PC-3 (cell line): ENCODE results near the gene RNMT. TPM values are rescaled to one million over a fixed set of nuclear protein-coding genes. Genes with fewer than 3 reads are reported as not detected.

Experiments
- ATAC-seq: fragments of 200-7000 bp; cut with Tn5 transposase; 2 replicates; pipeline ENCODE4 v1.9.1; 2020; ENCODE audit warnings: mild to moderate bottlenecking, moderate library complexity
- BruUV-seq: library from RNA; stranded (reverse); fragments of 400-500 nt; replicated peaks from 2 replicates; lab custom pipeline; 2021; lab: Mats Ljungman, UMichigan
- CTCF ChIA-PET: fragments of 300-600 bp; sonication (Branson Sonifier 250); formaldehyde crosslinking; loops from one replicate; lab custom pipeline; 2022; ENCODE audit warnings: antibody characterized with exemption; lab: Charles Lee
- POLR2A ChIA-PET: fragments of 300-600 bp; sonication (Branson Sonifier 250); formaldehyde crosslinking; loops from one replicate; lab custom pipeline; 2022; ENCODE audit warnings: antibody characterized with exemption; ENCODE audit not compliant: unreplicated experiment; lab: Charles Lee
- DNase-seq: peaks from one replicate; pipeline ENCODE4 v3.0.0-alpha.2; 2015
- H2AFZ ChIP-seq: fragments of 300-600 bp; sonication (generic); 2 replicates; pipeline ENCODE4 v1.6.0; 2016; ENCODE audit warnings: antibody characterized with exemption, low read length
- H3F3A ChIP-seq: fragments of 300-600 bp; sonication (generic); one replicate; pipeline ENCODE4 v1.6.0; 2017; ENCODE audit warnings: antibody characterized with exemption, low read length, control low read depth, mild to moderate bottlenecking; ENCODE audit not compliant: unreplicated experiment
- H3K27ac ChIP-seq: fragments of 300-600 bp; sonication (generic); 2 replicates; pipeline ENCODE4 v1.5.1; 2016; ENCODE audit warnings: mild to moderate bottlenecking, low read length
- H3K27me3 ChIP-seq: fragments of 300-600 bp; sonication (generic); 2 replicates; pipeline ENCODE4 v1.6.1; 2016; ENCODE audit warnings: low read length, mixed read lengths
- H3K36me3 ChIP-seq: fragments of 300-600 bp; sonication (generic); 2 replicates; pipeline ENCODE4 v1.6.1; 2016; ENCODE audit warnings: low read depth, mixed run types, low read length, mixed read lengths
- H3K4me1 ChIP-seq: fragments of 300-600 bp; sonication (generic); 2 replicates; pipeline ENCODE4 v1.5.1; 2016; ENCODE audit warnings: low read length; ENCODE audit not compliant: insufficient read depth
- H3K4me2 ChIP-seq: fragments of 300-600 bp; sonication (generic); 2 replicates; pipeline ENCODE4 v1.6.0; 2016; ENCODE audit warnings: low read length
- H3K4me3 ChIP-seq: fragments of 300-600 bp; sonication (generic); 2 replicates; pipeline ENCODE4 v1.5.1; 2016; ENCODE audit warnings: mild to moderate bottlenecking, low read length, mixed read lengths
- H3K79me2 ChIP-seq: fragments of 300-600 bp; sonication (generic); 2 replicates; pipeline ENCODE4 v1.6.1; 2017; ENCODE audit warnings: low read length, mixed read lengths
- H3K9ac ChIP-seq: fragments of 300-600 bp; sonication (generic); 2 replicates; pipeline ENCODE4 v1.6.0; 2016; ENCODE audit warnings: mild to moderate bottlenecking, low read length
- H3K9me2 ChIP-seq: fragments of 300-600 bp; sonication (generic); replicated peaks from 2 replicates; pipeline ENCODE4 v1.6.1; 2016; ENCODE audit warnings: mixed run types, low read length, mixed read lengths
- H3K9me3 ChIP-seq: fragments of 300-600 bp; sonication (generic); 2 replicates; pipeline ENCODE4 v1.6.1; 2016; ENCODE audit warnings: low read length, mixed read lengths
- H4K20me1 ChIP-seq: fragments of 300-600 bp; sonication (generic); 2 replicates; pipeline ENCODE4 v1.6.1; 2016; ENCODE audit warnings: low read length, mixed read lengths
- CTCF ChIP-seq: fragments of 300-600 bp; sonication (generic); conservative IDR thresholded peaks from 2 replicates; pipeline ENCODE4 v1.5.1; 2017; ENCODE audit warnings: antibody characterized with exemption, low read depth, mild to moderate bottlenecking, low read length
- EZH2 ChIP-seq: fragments of 300-600 bp; sonication (generic); IDR thresholded peaks from one replicate; pipeline ENCODE4 v1.6.1; 2017; ENCODE audit warnings: antibody characterized with exemption, mild to moderate bottlenecking, low read length; ENCODE audit not compliant: unreplicated experiment
- EZH2phosphoT487 ChIP-seq: fragments of 300-600 bp; sonication (generic); IDR thresholded peaks from 2 replicates; pipeline ENCODE4 v1.6.1; 2018; ENCODE audit warnings: mild to moderate bottlenecking, antibody characterized with exemption, low read length, borderline replicate concordance
- intact Hi-C: fragments of 100-400 bp; cut with micrococcal nuclease; formaldehyde crosslinking; loops from 2 replicates; pipeline ENCODE4 v1.9.0; 2023
- total RNA-seq: library from RNA; depleted of rRNA; stranded (reverse); fragments of >200 nt; gene quantifications from 2 replicates; pipeline ENCODE4 v1.2.3, GENCODE V29; 2014

The RNMT gene
- total RNA-seq, 1 experiment from 2014 or later, result 18.9 TPM

- Histone ChIP-seq H3K4me2 (no peak overlapping the region), H3K4me3 (no peak overlapping the region), H3K27me3 (no peaks in the 10 kb centered on the region), H3F3A (no peaks in the 10 kb centered on the region), H4K20me1 (peaks cover 43% of the 10 kb centered on the region), H2AFZ (no peak overlapping the region), H3K79me2 (peaks cover 100% of the 10 kb centered on the region), H3K36me3 (peaks cover 39% of the 10 kb centered on the region), H3K9me3 (no peaks in the 10 kb centered on the region), H3K9me2 (no peaks in the 10 kb centered on the region), H3K27ac (no peak overlapping the region), H3K9ac (no peak overlapping the region), H3K4me1 (peaks cover 14% of the 10 kb centered on the region; the same call in 1 of the 2 replicates)
- no TSS peak for BruUV-seq
- ATAC-seq (no peak), DNase-seq (no peak)
- intact Hi-C loops, result loop anchor here (10.0 kb wide), 1 partner anchor 46 kb away; no protein-coding TSS in a partner anchor
- ChIA-PET POLR2A (no interaction called here), CTCF (no interaction called here)
- TF ChIP-seq EZH2phosphoT487, result no peak
- TF ChIP-seq EZH2, result no peak
- no peak for TF ChIP-seq CTCF
Observed at GRCh38 chr18:13720847-13721246, 5.6 kb upstream of the RNMT start.

- Histone ChIP-seq H3K4me2 (peak overlapping the region; percentile 93), H3K9me2 (no peaks in the 10 kb centered on the region), H3K27me3 (no peaks in the 10 kb centered on the region), H3K36me3 (peaks cover 9% of the 10 kb centered on the region; the same call in 1 of the 2 replicates), H3K27ac (peak overlapping the region; percentile 75), H3K79me2 (peaks cover 100% of the 10 kb centered on the region), H3K4me3 (peak overlapping the region; percentile 96), H3K4me1 (peaks cover 26% of the 10 kb centered on the region; the same call in 1 of the 2 replicates), H3F3A (no peaks in the 10 kb centered on the region), H3K9ac (peak overlapping the region; percentile 94), H2AFZ (peak overlapping the region; percentile 95), H3K9me3 (no peaks in the 10 kb centered on the region), H4K20me1 (peaks cover 48% of the 10 kb centered on the region)
- DNase-seq (peak; percentile 21), ATAC-seq (peak; percentile 2)
- CTCF ChIA-PET, result interaction anchor here (0.5 to 0.6 kb wide), 2 partner anchors 98 to 1126 kb away, joined by 4 to 7 read pairs; partner anchors contain the start of gene MC5R
- TF ChIP-seq EZH2phosphoT487 (no peak), CTCF (no peak), EZH2 (no peak)
- intact Hi-C loops, result loop anchor here (5.0 to 10.0 kb wide), 2 partner anchors 51 to 733 kb away; partner anchors contain the start of gene CEP192
- TSS peak; percentile 49 for BruUV-seq
- POLR2A ChIA-PET, result interaction anchor here (0.6 kb wide), 2 partner anchors 40 to 726 kb away, joined by 3 to 35 read pairs; no protein-coding TSS in a partner anchor
Observed at GRCh38 chr18:13725566-13726231, 774 bp upstream of the RNMT start.

GRCh38 chr18:13726972-13727331 is 479 bp downstream of the RNMT start:
- Histone ChIP-seq H3K4me2 (peak overlapping the region; percentile 93), H3K9me3 (no peaks in the 10 kb centered on the region), H3K27ac (peak overlapping the region; percentile 75), H3F3A (no peaks in the 10 kb centered on the region), H3K4me1 (peaks cover 26% of the 10 kb centered on the region; the same call in 1 of the 2 replicates), H2AFZ (peak overlapping the region; percentile 95), H3K79me2 (peaks cover 100% of the 10 kb centered on the region), H4K20me1 (peaks cover 50% of the 10 kb centered on the region), H3K36me3 (peaks cover 2% of the 10 kb centered on the region; the same call in 1 of the 2 replicates), H3K9me2 (no peaks in the 10 kb centered on the region), H3K9ac (peak overlapping the region; percentile 94), H3K27me3 (no peaks in the 10 kb centered on the region), H3K4me3 (peak overlapping the region; percentile 96)
- TSS peak; percentile 42 for BruUV-seq
- DNase-seq (peak; percentile 40), ATAC-seq (peak; percentile 48)
- ChIA-PET CTCF (no interaction called here), POLR2A (interaction anchor here (0.8 kb wide), 1 partner anchor 791 kb away, joined by 5 read pairs; no protein-coding TSS in a partner anchor)
- TF ChIP-seq EZH2phosphoT487 (no peak), EZH2 (no peak), CTCF (no peak)
- intact Hi-C loops, result loop anchor here (5.0 to 10.0 kb wide), 2 partner anchors 52 to 735 kb away; partner anchors contain the start of gene CEP192
